Parathyroid adenoma (tissue), 2 donors: ENCODE data around the gene BUB3.
"Not testable (repeated sequence)": the region's sequence is repeated elsewhere in the genome, so short reads cannot be mapped to it uniquely, and the experiment has no call there.

Source experiments
- H2AFZ ChIP-seq: fragments of 300-600 bp; sonication (generic); one replicate; pipeline ENCODE4 v1.7.0; 2017; ENCODE audit warnings: antibody characterized with exemption, mild to moderate bottlenecking
- H3K27ac ChIP-seq: fragments of 300-600 bp; sonication (generic); one replicate; pipeline ENCODE4 v1.7.0; 2017
- H3K27me3 ChIP-seq: fragments of 300-600 bp; sonication (generic); one replicate; pipeline ENCODE4 v1.7.0; 2017; ENCODE audit warnings: low read length; ENCODE audit not compliant: control insufficient read depth, insufficient read depth
- H3K36me3 ChIP-seq: fragments of 300-600 bp; sonication (generic); one replicate; pipeline ENCODE4 v1.7.0; 2017; ENCODE audit warnings: low read length; ENCODE audit not compliant: control insufficient read depth, insufficient read depth
- H3K4me1 ChIP-seq: fragments of 300-600 bp; sonication (generic); one replicate; pipeline ENCODE4 v1.7.0; 2017; ENCODE audit warnings: control low read depth
- H3K4me2 ChIP-seq: fragments of 300-600 bp; sonication (generic); one replicate; pipeline ENCODE4 v1.7.0; 2017; ENCODE audit warnings: low read length
- H3K4me3 ChIP-seq: fragments of 300-600 bp; sonication (generic); one replicate; pipeline ENCODE4 v1.7.0; 2017; ENCODE audit warnings: low read depth, low read length
- H3K79me2 ChIP-seq: fragments of 300-600 bp; sonication (generic); one replicate; pipeline ENCODE4 v1.7.0; 2017; ENCODE audit warnings: control low read depth
- H3K9ac ChIP-seq: fragments of 300-600 bp; sonication (generic); one replicate; pipeline ENCODE4 v1.7.0; 2017; ENCODE audit warnings: mild to moderate bottlenecking
- H3K9me3 ChIP-seq: fragments of 300-600 bp; sonication (generic); one replicate; pipeline ENCODE4 v1.7.0; 2017; ENCODE audit warnings: low read length; ENCODE audit not compliant: control insufficient read depth
- CTCF ChIP-seq: fragments of 300-600 bp; sonication (generic); IDR thresholded peaks from one replicate; pipeline ENCODE4 v1.7.0; 2017; ENCODE audit warnings: antibody characterized with exemption, mild to moderate bottlenecking
- donor health status: primary hyperparathyroidism.

BUB3 gene

GRCh38 chr10:123166618-123167017, 12.4 kb downstream of the BUB3 start:
- Histone ChIP-seq H3K4me3 (no peak overlapping the region), H3K36me3 (no peaks in the 10 kb centered on the region), H3K9ac (no peak overlapping the region), H2AFZ (no peak overlapping the region), H3K79me2 (peaks cover 2% of the 10 kb centered on the region), H3K27me3 (no peaks in the 10 kb centered on the region), H3K9me3 (no peaks in the 10 kb centered on the region), H3K4me2 (no peak overlapping the region), H3K4me1 (no peaks in the 10 kb centered on the region), H3K27ac (no peak overlapping the region)
- TF ChIP-seq CTCF: no peak

GRCh38 chr10:123170961-123171360, 16.8 kb downstream of the BUB3 start:
- H3K79me2 ChIP-seq: peaks cover 5% of the 10 kb centered on the region
- H2AFZ ChIP-seq: no peak overlapping the region
- no peaks in the 10 kb centered on the region for H3K4me1 ChIP-seq
- TF ChIP-seq CTCF: no peak
- H3K4me3 ChIP-seq: no peak overlapping the region
- H3K27ac ChIP-seq: no peak overlapping the region
- no peaks in the 10 kb centered on the region for H3K27me3 ChIP-seq
- no peaks in the 10 kb centered on the region for H3K36me3 ChIP-seq
- H3K9me3 ChIP-seq: no peaks in the 10 kb centered on the region
- no peak overlapping the region for H3K9ac ChIP-seq
- no peak overlapping the region for H3K4me2 ChIP-seq

- H2AFZ ChIP-seq, H3K9me3 ChIP-seq, H3K27ac ChIP-seq, H3K4me3 ChIP-seq, H3K9ac ChIP-seq, H3K4me2 ChIP-seq, H3K79me2 ChIP-seq, H3K36me3 ChIP-seq, H3K4me1 ChIP-seq, H3K27me3 ChIP-seq: not testable (repeated sequence)
Measured at GRCh38 chr10:123171616-123172015, 17.4 kb downstream of the BUB3 start.

GRCh38 chr10:123175389-123176387, 21.5 kb downstream of the BUB3 start:
- Histone ChIP-seq H3K36me3 (no peaks in the 10 kb centered on the region), H3K4me1 (no peaks in the 10 kb centered on the region), H3K9ac (no peak overlapping the region), H3K4me2 (no peak overlapping the region), H3K9me3 (no peaks in the 10 kb centered on the region), H3K27ac (no peak overlapping the region), H2AFZ (no peak overlapping the region), H3K79me2 (peaks cover 3% of the 10 kb centered on the region), H3K4me3 (no peak overlapping the region), H3K27me3 (no peaks in the 10 kb centered on the region)
- TF ChIP-seq CTCF: no peak

GRCh38 chr10:123178390-123178789, 24.2 kb downstream of the BUB3 start:
- not testable (repeated sequence) for H3K36me3 ChIP-seq, H2AFZ ChIP-seq, H3K9ac ChIP-seq, H3K9me3 ChIP-seq, H3K4me2 ChIP-seq, H3K27me3 ChIP-seq, H3K79me2 ChIP-seq, H3K27ac ChIP-seq, H3K4me1 ChIP-seq, H3K4me3 ChIP-seq
